GM12801 (cell line): ENCODE data around the gene VWF.

Experiments used
- TF ChIP-seq, protein P1 (sequence below): IDR thresholded peaks from one replicate; pipeline ENCODE4 v1.5.1; 2011; ENCODE audit warnings: control low read depth; ENCODE audit not compliant: insufficient read length; ENCODE audit errors: extremely low read depth

The VWF gene

DNA sequence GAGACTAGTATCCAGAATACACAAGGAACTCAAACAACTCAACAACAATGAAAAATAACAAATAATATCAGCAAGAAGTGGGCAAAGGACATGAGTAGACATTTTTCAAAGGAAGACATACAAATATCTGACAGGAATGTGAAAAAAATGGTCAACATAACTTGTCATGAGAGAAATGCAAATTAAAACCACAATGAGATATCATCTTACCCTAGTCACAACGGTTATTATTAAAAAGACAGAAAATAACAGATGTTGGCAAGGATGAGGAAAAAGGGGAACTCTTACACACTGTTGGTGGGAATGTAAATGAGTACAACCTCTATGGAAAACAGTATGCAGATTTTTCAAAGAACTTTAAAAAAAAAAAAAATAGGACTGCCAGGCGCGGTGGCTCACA, 20.4 kb downstream of the VWF start:
- TF ChIP-seq, protein P1, sequence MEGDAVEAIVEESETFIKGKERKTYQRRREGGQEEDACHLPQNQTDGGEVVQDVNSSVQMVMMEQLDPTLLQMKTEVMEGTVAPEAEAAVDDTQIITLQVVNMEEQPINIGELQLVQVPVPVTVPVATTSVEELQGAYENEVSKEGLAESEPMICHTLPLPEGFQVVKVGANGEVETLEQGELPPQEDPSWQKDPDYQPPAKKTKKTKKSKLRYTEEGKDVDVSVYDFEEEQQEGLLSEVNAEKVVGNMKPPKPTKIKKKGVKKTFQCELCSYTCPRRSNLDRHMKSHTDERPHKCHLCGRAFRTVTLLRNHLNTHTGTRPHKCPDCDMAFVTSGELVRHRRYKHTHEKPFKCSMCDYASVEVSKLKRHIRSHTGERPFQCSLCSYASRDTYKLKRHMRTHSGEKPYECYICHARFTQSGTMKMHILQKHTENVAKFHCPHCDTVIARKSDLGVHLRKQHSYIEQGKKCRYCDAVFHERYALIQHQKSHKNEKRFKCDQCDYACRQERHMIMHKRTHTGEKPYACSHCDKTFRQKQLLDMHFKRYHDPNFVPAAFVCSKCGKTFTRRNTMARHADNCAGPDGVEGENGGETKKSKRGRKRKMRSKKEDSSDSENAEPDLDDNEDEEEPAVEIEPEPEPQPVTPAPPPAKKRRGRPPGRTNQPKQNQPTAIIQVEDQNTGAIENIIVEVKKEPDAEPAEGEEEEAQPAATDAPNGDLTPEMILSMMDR: no peak

DNA sequence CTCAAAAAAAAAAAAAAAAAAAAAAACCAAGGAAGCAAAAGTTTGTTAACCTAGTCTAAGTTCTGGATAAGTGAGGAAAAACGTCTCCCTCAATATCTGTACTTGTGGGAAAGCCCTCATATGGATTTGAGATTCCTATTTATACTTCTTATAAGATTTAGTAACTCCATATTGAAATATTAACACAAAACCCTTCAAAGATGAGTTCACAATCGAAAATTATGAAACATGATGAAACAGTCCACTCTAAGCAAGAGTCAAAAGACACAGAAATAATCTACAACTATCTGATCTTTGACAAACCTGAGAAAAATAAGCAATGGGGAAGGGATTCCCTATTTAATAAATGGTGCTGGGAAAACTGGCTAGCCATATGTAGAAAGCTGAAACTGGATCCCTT, 25.2 kb downstream of the VWF start:
- TF ChIP-seq, protein P1: no peak

DNA sequence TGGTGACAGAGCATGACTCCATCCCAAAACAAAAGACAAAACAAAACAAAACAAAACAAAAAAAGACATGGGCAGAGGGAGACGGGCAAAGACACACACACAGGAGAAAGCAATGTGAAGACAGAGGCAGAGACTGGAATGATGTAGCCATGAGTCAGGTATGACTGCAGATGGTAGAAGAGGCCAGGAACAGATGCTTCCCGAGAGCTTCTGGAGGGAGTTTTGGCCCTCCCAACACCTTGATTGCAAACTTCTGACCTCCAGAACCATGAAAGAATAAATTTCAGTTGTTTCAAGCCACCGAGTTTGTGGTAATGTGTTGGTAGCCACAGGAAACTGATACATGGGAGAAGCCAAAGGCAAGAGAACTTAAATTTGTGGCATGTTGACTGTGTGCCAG, 27.1 kb downstream of the VWF start:
- TF ChIP-seq, protein P1: no peak

DNA sequence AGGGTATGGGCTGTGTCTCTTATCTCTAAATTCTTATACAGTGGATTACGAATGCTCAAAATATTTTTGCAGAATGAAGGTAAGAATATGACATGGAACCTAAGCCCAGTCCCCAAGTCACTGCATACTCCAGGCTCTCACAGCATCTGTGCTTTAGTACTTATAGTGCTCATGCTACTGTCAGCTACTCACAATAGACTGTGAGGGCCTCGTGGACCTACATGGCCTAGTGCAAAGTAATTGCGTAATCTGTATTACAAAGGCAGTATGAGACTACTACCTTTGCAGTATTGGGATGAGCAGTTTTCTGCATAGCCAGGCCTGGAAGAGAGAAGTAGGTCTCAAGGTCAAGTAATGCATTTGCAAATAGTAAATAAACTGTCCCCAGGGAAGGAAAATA, 27.9 kb downstream of the VWF start:
- TF ChIP-seq, protein P1: no peak

DNA sequence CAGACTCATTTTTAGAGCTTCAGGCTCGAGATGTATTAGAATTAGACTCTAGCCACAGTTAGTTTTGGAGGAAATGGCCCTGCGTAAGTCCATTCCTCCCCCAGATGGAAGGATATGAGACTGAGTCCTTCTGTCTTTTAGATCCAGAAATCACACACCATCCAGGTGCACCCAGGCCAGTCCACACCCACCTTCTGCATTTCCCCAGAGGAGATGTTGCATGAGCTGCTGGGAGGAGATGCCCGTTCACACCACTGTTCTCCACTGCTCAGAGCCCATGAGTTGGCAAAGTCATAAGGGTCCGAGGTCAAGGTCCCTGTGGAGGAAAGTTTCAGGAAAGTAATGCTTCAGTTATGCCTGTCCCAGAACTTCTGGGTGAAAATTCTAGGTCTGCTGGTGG, 29.2 kb downstream of the VWF start:
- TF ChIP-seq, protein P1: no peak

DNA sequence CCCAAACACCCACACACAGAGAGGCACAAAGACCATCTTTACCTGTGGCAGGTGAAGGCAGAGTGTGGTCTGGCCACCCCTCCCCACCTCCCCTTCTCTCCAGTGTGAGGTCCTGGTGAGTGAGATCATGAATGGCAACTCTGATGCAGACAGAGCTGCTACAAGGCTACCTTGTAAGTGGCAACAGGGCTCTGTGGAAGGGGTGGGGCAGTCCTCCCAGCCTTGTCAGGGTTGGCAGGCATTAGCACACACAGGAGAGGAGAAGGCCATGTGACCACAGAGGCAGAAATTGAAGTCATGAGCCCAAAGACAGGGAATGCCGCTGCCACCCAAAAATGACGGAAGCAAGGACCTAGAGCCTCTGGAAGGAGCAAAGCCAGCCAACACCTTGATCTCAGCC, 30.7 kb downstream of the VWF start:
- TF ChIP-seq, protein P1: no peak

DNA sequence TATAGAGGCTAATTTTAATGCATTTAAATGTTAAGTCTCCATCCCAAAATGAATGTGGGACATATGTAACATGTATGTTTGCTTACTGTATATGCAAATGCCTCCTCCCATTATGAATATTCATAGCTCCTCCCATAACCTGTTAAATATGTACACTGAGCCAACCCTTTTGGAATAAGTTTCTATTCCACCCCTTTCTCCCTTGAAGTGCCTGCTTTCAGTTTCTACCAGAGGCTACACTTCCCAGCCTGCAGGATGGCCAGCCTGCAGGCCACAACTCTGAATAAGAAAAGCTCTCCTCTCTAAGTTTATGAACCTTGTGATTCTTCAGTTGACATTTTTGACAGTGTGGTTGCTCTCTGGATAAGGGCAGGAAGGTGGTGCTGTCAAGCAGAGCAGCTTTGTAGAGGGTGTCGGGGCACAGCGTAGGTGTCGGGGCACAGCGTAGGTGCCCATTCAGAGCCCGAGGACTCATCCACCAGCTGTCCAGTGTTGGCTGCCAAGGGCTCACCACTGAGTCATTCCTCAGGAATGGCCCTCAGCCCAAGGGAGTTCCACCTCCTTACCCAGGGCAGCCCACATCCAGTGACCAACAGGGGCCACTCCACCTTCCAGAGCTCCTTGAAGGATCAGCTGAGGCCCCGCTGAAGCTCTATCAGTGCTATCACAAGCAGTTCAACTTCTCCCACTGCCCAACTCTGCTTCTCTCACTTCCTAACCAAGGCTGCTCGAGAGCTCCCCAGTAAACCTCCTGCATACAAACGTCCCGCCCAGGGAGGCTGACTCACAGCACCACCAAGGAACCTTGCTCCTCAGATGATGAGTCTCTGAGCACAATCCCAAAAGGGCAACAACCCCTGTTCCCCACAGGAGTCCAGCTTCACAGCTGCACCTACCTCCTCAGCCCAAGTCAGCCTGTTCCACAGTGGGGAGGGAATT, 31.4 kb downstream of the VWF start:
- TF ChIP-seq, protein P1: no peak
